ENCODE results near the gene CADM1. TPM values are rescaled to one million over a fixed set of nuclear protein-coding genes. Genes with fewer than 3 reads are reported as not detected.

The CADM1 gene
- total RNA-seq, 4 donors from 2014 or later = 1.2 to 2.5 (median 2.2) TPM

DNA sequence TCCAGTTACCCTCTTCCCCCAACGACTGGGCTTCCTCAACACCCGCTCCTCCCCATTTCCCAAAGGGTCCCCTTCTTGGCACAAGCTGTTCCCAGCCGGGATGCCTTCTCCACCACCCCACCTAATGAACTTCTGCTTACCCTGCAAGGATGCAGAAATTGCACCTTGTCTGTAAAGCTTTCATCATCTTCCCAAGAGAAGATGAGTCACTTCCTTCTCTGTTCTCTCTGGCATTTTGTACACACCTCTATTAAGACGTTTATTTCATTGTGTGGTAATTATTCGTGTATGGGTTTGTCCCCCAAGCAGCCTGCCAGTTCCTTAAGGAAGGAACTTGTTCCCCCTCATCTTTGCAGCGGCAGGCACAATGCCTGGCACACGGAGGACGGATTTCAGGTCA is 351.1 kb downstream of the CADM1 start:
- in situ Hi-C loops (cut with MboI; ENCODE audit: low sequenced_read_pairs in 4 of 4) (no loop called here), intact Hi-C loops (cut with DNase I; ENCODE audit: low total_unique reads) (no loop called here)
- no peak for ATAC-seq

DNA sequence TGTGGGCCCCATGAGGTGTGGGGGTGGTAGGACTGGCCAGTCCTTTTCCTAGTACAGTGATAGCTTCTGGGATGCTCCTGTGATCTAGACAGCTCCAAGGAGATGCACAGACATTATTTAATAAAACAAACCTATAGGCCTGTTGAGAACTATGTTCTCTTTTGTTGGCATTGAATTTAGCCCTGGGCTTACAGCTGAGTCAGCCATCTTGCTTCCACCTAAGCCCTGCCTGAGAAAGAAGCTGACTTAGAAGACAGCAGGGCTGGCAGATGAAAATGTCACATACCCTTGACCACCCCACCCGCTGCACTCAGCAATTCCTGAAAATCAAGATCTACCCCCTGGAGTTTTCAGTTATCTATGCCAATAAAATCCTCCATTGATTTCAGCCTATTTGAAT is 353.2 kb downstream of the CADM1 start:
- intact Hi-C loops (cut with DNase I; ENCODE audit: low total_unique reads) = no loop called here
- H3K9me3 ChIP-seq = no peaks in the 10 kb centered on the region
- DNase-seq (no peak), ATAC-seq (no peak)
- H3K27ac ChIP-seq = no peak overlapping the region
- H3K36me3 ChIP-seq = no peaks in the 10 kb centered on the region
- in situ Hi-C loops (cut with MboI; ENCODE audit: low sequenced_read_pairs in 4 of 4) = no loop called here
- no peaks in the 10 kb centered on the region for H3K4me1 ChIP-seq
- no peak overlapping the region for H3K4me3 ChIP-seq
- no peak for TF ChIP-seq POLR2A (IDR thresholded peaks at IDR 0.05)
- TF ChIP-seq, protein P1, sequence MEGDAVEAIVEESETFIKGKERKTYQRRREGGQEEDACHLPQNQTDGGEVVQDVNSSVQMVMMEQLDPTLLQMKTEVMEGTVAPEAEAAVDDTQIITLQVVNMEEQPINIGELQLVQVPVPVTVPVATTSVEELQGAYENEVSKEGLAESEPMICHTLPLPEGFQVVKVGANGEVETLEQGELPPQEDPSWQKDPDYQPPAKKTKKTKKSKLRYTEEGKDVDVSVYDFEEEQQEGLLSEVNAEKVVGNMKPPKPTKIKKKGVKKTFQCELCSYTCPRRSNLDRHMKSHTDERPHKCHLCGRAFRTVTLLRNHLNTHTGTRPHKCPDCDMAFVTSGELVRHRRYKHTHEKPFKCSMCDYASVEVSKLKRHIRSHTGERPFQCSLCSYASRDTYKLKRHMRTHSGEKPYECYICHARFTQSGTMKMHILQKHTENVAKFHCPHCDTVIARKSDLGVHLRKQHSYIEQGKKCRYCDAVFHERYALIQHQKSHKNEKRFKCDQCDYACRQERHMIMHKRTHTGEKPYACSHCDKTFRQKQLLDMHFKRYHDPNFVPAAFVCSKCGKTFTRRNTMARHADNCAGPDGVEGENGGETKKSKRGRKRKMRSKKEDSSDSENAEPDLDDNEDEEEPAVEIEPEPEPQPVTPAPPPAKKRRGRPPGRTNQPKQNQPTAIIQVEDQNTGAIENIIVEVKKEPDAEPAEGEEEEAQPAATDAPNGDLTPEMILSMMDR (IDR thresholded peaks at IDR 0.05 in 4 of 5, conservative IDR thresholded peaks at IDR 0.05 in 1 of 5) = no peak
- no peaks in the 10 kb centered on the region for H3K27me3 ChIP-seq

More for the DNA sequence above, 351.1 kb downstream of the CADM1 start:
- no peaks in the 10 kb centered on the region for H3K9me3 ChIP-seq
- no peaks in the 10 kb centered on the region for H3K36me3 ChIP-seq
- DNase-seq = no peak
- no peak for TF ChIP-seq POLR2A (IDR thresholded peaks at IDR 0.05)
- TF ChIP-seq, protein P1 (IDR thresholded peaks at IDR 0.05 in 4 of 5, conservative IDR thresholded peaks at IDR 0.05 in 1 of 5) = no peak
- no peaks in the 10 kb centered on the region for H3K4me1 ChIP-seq
- no peak overlapping the region for H3K27ac ChIP-seq
- H3K4me3 ChIP-seq = no peak overlapping the region
- no peaks in the 10 kb centered on the region for H3K27me3 ChIP-seq

DNA sequence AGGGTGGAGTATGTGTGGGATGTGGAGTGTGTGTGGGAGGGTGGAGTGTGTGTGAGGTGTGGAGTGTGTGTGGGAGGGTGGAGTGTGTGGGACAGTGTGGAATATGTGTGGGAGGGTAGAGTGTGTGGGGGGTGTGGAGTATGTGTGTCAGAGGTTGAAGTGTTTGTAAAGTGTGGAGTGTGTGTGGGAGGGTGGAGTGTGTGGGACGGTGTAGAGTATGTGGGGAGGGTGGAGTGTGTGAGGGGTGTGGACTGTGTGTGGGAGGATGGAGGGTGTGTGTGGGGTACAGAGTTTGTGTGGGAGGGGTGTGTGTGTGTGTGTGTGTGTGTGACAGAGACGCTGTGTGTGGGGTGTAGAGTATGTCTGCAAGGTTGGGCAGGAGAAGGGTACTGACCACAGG is 355.5 kb downstream of the CADM1 start:
- Histone ChIP-seq H3K4me1 (peaks cover 0 to 7% of the 10 kb centered on the region in 2 donors), H3K27ac (no peak overlapping the region), H3K9me3 (no peaks in the 10 kb centered on the region), H3K36me3 (no peaks in the 10 kb centered on the region), H3K27me3 (no peaks in the 10 kb centered on the region), H3K4me3 (no peak overlapping the region)
- DNase-seq = no peak
- intact Hi-C loops (cut with DNase I; ENCODE audit: low total_unique reads) = no loop called here
- ATAC-seq = no peak
- in situ Hi-C loops (cut with MboI; ENCODE audit: low sequenced_read_pairs in 4 of 4) = no loop called here
- TF ChIP-seq POLR2A (IDR thresholded peaks at IDR 0.05) = no peak
- TF ChIP-seq, protein P1 (IDR thresholded peaks at IDR 0.05 in 4 of 5, conservative IDR thresholded peaks at IDR 0.05 in 1 of 5) = no peak

DNA sequence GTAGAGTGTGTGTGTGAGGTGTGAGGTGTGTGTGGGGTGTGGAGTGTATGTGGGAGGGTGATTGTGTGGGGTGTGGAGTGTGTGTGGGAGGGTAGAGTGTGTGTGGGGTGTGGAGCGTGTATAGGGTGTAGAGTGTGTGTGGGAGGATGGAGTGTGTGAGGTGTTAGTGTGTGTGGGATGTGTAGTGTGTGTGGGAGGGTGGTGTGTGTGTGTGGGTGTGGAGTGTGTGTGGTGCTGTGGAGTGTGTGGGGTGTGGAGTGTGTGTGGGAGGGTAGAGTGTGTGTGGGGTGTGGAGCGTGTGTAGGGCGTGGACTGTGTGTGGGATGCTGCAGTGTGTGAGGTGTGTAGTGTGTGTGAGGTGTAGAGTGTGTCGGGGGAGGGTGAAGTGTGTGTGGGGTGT is 356.1 kb downstream of the CADM1 start:
- Histone ChIP-seq H3K9me3 (no peaks in the 10 kb centered on the region), H3K27ac (no peak overlapping the region), H3K4me3 (no peak overlapping the region), H3K36me3 (no peaks in the 10 kb centered on the region), H3K4me1 (peaks cover 0 to 7% of the 10 kb centered on the region in 2 donors), H3K27me3 (no peaks in the 10 kb centered on the region)
- intact Hi-C loops (cut with DNase I; ENCODE audit: low total_unique reads) (no loop called here), in situ Hi-C loops (cut with MboI; ENCODE audit: low sequenced_read_pairs in 4 of 4) (no loop called here)
- DNase-seq = no peak
- no peak for ATAC-seq
- TF ChIP-seq, protein P1 (IDR thresholded peaks at IDR 0.05 in 4 of 5, conservative IDR thresholded peaks at IDR 0.05 in 1 of 5) = no peak
- no peak for TF ChIP-seq POLR2A (IDR thresholded peaks at IDR 0.05)

DNA sequence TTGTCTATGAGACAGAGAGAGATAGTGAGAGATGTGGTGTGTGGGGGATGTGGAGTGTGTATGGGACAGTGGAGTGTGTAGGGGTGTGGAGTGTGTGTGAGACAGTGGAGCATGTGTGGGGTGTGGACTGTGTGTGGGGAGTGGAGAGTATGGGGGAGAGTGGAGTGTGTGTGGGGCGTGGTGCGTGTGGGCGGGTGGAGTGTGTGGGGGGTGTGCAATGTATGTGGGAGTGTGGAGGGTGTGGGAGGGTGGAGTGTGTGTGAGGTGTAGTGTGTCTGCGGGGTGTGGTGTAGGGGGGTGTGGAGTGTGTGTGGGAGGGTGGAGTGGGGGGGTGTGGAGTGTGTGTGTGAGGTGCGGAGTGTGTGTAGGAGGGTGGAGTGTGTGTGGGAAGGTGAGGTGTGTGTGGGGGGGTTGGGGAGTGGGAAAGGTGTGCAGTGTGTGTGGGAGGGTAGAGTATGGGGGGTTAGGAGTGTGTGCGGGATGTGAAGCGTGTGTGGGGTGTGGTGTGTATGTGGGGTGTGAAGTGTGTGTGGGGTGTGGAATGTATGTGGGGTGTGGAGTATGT is 356.9 kb downstream of the CADM1 start:
- H3K4me1 ChIP-seq = peaks cover 0 to 7% of the 10 kb centered on the region in 2 donors
- no peaks in the 10 kb centered on the region for H3K27me3 ChIP-seq
- in situ Hi-C loops (cut with MboI; ENCODE audit: low sequenced_read_pairs in 4 of 4) = no loop called here
- no peak for DNase-seq
- no peak overlapping the region for H3K4me3 ChIP-seq
- H3K36me3 ChIP-seq = no peaks in the 10 kb centered on the region
- ATAC-seq = no peak
- intact Hi-C loops (cut with DNase I; ENCODE audit: low total_unique reads) = no loop called here
- no peaks in the 10 kb centered on the region for H3K9me3 ChIP-seq
- no peak overlapping the region for H3K27ac ChIP-seq
- TF ChIP-seq, protein P1 (IDR thresholded peaks at IDR 0.05 in 4 of 5, conservative IDR thresholded peaks at IDR 0.05 in 1 of 5) = no peak
- no peak for TF ChIP-seq POLR2A (IDR thresholded peaks at IDR 0.05)

Data from gastrocnemius medialis (tissue), 4 donors.